Hepatocyte (in vitro differentiated cells): ENCODE measurements around the gene WDR48. TPM values are rescaled to one million over a fixed set of nuclear protein-coding genes. Genes with fewer than 3 reads are reported as not detected.

Experiments
- DNase-seq: peaks from one replicate; pipeline ENCODE4 v3.0.0-alpha.2; 2016; ENCODE audit warnings: low spot score
- H2AFZ ChIP-seq: fragments of 200-600 bp; sonication (generic); 2 replicates; pipeline ENCODE4 v1.6.0; 2016; ENCODE audit warnings: antibody characterized with exemption, mild to moderate bottlenecking
- H3K27ac ChIP-seq: fragments of 200-600 bp; sonication (generic); 2 replicates; pipeline ENCODE4 v1.5.1; 2016; ENCODE audit warnings: mild to moderate bottlenecking
- H3K27me3 ChIP-seq: fragments of 200-600 bp; sonication (generic); 2 replicates; pipeline ENCODE4 v1.6.1; 2016
- H3K36me3 ChIP-seq: fragments of 200-600 bp; sonication (generic); replicated peaks from 2 replicates; pipeline ENCODE4 v1.5.1; 2016; ENCODE audit warnings: low read depth; ENCODE audit not compliant: insufficient read depth
- H3K4me1 ChIP-seq: fragments of 200-600 bp; sonication (generic); 2 replicates; pipeline ENCODE4 v1.5.1; 2016; ENCODE audit warnings: mild to moderate bottlenecking, moderate library complexity; ENCODE audit not compliant: insufficient read depth
- H3K4me2 ChIP-seq: fragments of 200-600 bp; sonication (generic); 2 replicates; pipeline ENCODE4 v1.6.0; 2016
- H3K4me3 ChIP-seq: fragments of 200-600 bp; sonication (generic); 2 replicates; pipeline ENCODE4 v1.5.1; 2016; ENCODE audit warnings: mild to moderate bottlenecking
- H3K79me2 ChIP-seq: fragments of 200-600 bp; sonication (generic); 2 replicates; pipeline ENCODE4 v1.6.0; 2017; ENCODE audit warnings: mild to moderate bottlenecking
- H3K9me2 ChIP-seq: fragments of 200-600 bp; sonication (generic); replicated peaks from 2 replicates; pipeline ENCODE4 v1.6.0; 2017; ENCODE audit warnings: mild to moderate bottlenecking; ENCODE audit not compliant: insufficient read depth
- H3K9me3 ChIP-seq: fragments of 200-600 bp; sonication (generic); 2 replicates; pipeline ENCODE4 v1.5.1; 2016; ENCODE audit warnings: low read depth, mild to moderate bottlenecking
- H4K20me1 ChIP-seq: fragments of 200-600 bp; sonication (generic); 2 replicates; pipeline ENCODE4 v1.6.0; 2016; ENCODE audit warnings: mild to moderate bottlenecking; ENCODE audit not compliant: insufficient read depth, poor library complexity, severe bottlenecking
- EZH2 ChIP-seq: fragments of 200-600 bp; sonication (generic); IDR thresholded peaks from 2 replicates; pipeline ENCODE4 v1.6.1; 2016; ENCODE audit warnings: antibody characterized with exemption, mild to moderate bottlenecking, borderline replicate concordance
- EZH2phosphoT487 ChIP-seq: fragments of 200-600 bp; sonication (generic); IDR thresholded peaks from one replicate; pipeline ENCODE4 v1.6.1; 2018; ENCODE audit warnings: antibody characterized with exemption, mild to moderate bottlenecking, low read depth, moderate library complexity; ENCODE audit not compliant: unreplicated experiment, severe bottlenecking
- WGBS: methylation state at CpG from one replicate; pipeline ENCODE4 v1.1.6; 2016; ENCODE audit warnings: low lambda C conversion rate; ENCODE audit errors: missing lambda C conversion rate; 5-methylcytosine and 5-hydroxymethylcytosine counted together
- polyA plus RNA-seq: library from polyadenylated mRNA; unstranded; fragments of >200 nt; fragmentation: Nextera tagmentation; extraction: Ambion mirVana; gene quantifications from 2 replicates; pipeline ENCODE4 v1.2.1, GENCODE V29; 2016
- total RNA-seq: library from RNA; depleted of rRNA; stranded (reverse); fragments of >200 nt; gene quantifications from 2 replicates; pipeline ENCODE4 v1.2.3, GENCODE V29; 2014
- TF ChIP-seq, protein P1 (sequence below): fragments of 200-600 bp; sonication (generic); IDR thresholded peaks from 2 replicates; pipeline ENCODE4 v1.5.1; 2016; ENCODE audit warnings: antibody characterized with exemption, mild to moderate bottlenecking; ENCODE audit not compliant: poor library complexity

Gene WDR48
- total and polyA plus RNA-seq, 2 experiments from 2014 or later, result 25.0 to 34.7 TPM

GRCh38 chr3:39127269-39127907 is 75.6 kb downstream of the WDR48 start:
- H3K79me2 ChIP-seq, result no peaks in the 10 kb centered on the region
- no peaks in the 10 kb centered on the region for H3K27me3 ChIP-seq

DNA sequence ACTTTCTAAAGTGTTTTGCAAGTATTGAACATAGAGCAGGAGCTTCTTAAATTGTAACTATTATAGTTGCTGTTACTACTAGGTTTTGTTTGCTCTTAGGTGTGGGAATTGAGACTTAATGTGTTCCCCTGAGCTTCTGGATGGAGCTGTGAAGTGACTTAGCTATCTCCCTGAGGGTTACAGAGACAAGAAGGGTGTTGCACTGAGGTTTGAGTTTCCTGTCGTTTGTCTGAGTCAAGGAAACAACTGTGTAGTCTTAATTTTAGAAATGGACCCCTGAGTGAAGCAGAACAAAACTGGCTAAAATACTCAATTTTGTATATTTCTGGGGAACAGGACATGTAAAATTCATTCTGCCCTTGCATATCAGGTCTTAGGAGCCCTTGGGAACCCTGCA is 76.1 kb downstream of the WDR48 start:
- Histone ChIP-seq H3K4me3 (no peak overlapping the region), H3K9me2 (no peaks in the 10 kb centered on the region), H3K9me3 (no peaks in the 10 kb centered on the region), H3K79me2 (no peaks in the 10 kb centered on the region), H3K27ac (no peak overlapping the region), H3K27me3 (no peaks in the 10 kb centered on the region), H3K4me1 (peaks cover 11% of the 10 kb centered on the region), H3K4me2 (no peak overlapping the region), H4K20me1 (no peaks in the 10 kb centered on the region), H2AFZ (no peak overlapping the region), H3K36me3 (no peaks in the 10 kb centered on the region)
- WGBS, result 66% methylated on average over 1 of the region's 1 CpG
- DNase-seq, result no peak
- TF ChIP-seq EZH2, result no peak
- TF ChIP-seq EZH2phosphoT487, result no peak
- TF ChIP-seq, protein P1, sequence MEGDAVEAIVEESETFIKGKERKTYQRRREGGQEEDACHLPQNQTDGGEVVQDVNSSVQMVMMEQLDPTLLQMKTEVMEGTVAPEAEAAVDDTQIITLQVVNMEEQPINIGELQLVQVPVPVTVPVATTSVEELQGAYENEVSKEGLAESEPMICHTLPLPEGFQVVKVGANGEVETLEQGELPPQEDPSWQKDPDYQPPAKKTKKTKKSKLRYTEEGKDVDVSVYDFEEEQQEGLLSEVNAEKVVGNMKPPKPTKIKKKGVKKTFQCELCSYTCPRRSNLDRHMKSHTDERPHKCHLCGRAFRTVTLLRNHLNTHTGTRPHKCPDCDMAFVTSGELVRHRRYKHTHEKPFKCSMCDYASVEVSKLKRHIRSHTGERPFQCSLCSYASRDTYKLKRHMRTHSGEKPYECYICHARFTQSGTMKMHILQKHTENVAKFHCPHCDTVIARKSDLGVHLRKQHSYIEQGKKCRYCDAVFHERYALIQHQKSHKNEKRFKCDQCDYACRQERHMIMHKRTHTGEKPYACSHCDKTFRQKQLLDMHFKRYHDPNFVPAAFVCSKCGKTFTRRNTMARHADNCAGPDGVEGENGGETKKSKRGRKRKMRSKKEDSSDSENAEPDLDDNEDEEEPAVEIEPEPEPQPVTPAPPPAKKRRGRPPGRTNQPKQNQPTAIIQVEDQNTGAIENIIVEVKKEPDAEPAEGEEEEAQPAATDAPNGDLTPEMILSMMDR, result no peak

More at GRCh38 chr3:39127269-39127907, 75.6 kb downstream of the WDR48 start:
- Histone ChIP-seq H3K4me3 (no peak overlapping the region), H2AFZ (no peak overlapping the region), H3K9me3 (no peaks in the 10 kb centered on the region), H3K36me3 (no peaks in the 10 kb centered on the region), H4K20me1 (no peaks in the 10 kb centered on the region), H3K4me1 (peaks cover 11% of the 10 kb centered on the region), H3K4me2 (no peak overlapping the region), H3K27ac (no peak overlapping the region), H3K9me2 (no peaks in the 10 kb centered on the region)
- WGBS, result 89% methylated on average over 7 of the region's 7 CpGs
- no peak for DNase-seq
- TF ChIP-seq EZH2 (no peak), EZH2phosphoT487 (no peak)
- TF ChIP-seq, protein P1, result no peak

- Histone ChIP-seq H4K20me1 (no peaks in the 10 kb centered on the region), H3K79me2 (no peaks in the 10 kb centered on the region), H3K9me3 (no peaks in the 10 kb centered on the region), H3K9me2 (no peaks in the 10 kb centered on the region), H3K4me2 (no peak overlapping the region), H2AFZ (no peak overlapping the region), H3K4me3 (no peak overlapping the region), H3K27me3 (no peaks in the 10 kb centered on the region), H3K4me1 (peaks cover 11% of the 10 kb centered on the region), H3K36me3 (no peaks in the 10 kb centered on the region), H3K27ac (no peak overlapping the region)
- DNase-seq, result no peak
- TF ChIP-seq, protein P1, result no peak
- 95% methylated on average over 7 of the region's 7 CpGs for WGBS
Observed at GRCh38 chr3:39128951-39129350, 77.1 kb downstream of the WDR48 start.
